EH (cell line): ENCODE results near the gene MVB12B.

Experiments used
- DNase-seq: peaks from one replicate; pipeline ENCODE4 v3.0.0-alpha.2; 2015; ENCODE audit warnings: low read depth

MVB12B gene

GRCh38 chr9:126331964-126332748, 5.5 kb downstream of the MVB12B start:
- no peak for DNase-seq

GRCh38 chr9:126334721-126335621, 8.3 kb downstream of the MVB12B start:
- peak; percentile 58 for DNase-seq

- no peak for DNase-seq
Observed at GRCh38 chr9:126335837-126336735, 9.5 kb downstream of the MVB12B start.

GRCh38 chr9:126336736-126337325, 10.2 kb downstream of the MVB12B start:
- no peak for DNase-seq

GRCh38 chr9:126337729-126338372, 11.2 kb downstream of the MVB12B start:
- no peak for DNase-seq

GRCh38 chr9:126338945-126339344, 12.3 kb downstream of the MVB12B start:
- no peak for DNase-seq

DNA sequence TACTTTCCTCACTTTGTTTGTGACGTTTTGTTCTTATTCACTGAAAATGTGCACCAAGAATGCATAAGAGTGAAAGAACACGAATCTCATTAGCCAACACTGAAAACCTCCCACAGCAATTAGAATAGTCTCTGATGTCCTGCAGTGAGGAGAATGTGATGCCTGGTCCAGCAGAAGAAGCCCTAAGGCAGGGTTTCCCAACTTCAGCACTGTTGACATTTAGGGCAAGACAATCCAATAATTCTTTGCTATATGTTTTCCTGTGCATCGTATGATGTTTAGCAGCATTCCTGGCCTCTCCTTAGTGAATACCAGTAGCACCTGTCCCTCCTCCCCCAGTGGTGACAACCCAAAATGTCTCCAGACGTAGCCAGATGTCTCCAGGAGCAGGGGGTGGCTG, 14.8 kb downstream of the MVB12B start:
- no peak for DNase-seq

DNA sequence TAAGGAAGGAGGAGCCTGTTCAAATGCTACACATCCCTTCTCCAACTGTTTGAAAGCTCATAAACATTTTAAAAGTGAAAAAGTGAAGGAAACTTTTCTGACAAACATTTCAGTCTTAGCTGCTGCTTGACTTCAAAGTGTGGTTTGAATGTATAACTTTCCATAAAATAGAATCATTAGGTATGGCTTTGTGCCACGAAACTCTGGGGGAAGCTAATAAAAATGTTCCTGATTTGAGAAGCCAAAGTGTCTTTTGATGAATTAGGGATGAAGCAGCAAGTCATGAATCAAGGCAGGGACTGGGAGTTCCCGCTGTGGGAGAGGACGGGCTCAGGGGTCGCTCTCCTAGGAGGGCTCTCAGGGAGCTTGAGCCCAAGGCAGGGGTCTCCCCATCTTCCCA, 15.3 kb downstream of the MVB12B start:
- DNase-seq, result no peak

DNA sequence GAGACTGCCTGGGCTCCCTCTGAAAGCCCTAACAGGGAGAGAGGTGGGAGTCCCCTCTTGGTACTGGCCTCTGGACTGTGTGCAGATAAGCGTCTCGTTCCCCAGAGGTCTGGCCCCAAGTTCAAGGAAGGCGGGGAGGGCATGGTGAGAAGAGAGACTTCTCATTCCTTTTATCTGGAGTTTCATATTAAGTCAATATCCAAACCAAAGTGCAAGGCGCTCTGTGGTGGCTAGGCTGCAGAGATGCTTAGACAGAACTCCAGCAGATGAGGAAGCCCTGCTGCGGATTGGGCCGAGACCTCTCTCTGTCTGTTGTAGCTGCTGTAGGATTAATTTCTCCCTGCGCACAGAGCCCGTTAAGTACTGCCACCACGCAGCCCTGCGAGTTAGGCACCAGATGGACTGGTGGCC, 16.0 kb downstream of the MVB12B start:
- DNase-seq, result no peak

GRCh38 chr9:126343271-126343700, 16.7 kb downstream of the MVB12B start:
- no peak for DNase-seq

- no peak for DNase-seq
Observed at GRCh38 chr9:126346031-126346430, 19.4 kb downstream of the MVB12B start.

DNA sequence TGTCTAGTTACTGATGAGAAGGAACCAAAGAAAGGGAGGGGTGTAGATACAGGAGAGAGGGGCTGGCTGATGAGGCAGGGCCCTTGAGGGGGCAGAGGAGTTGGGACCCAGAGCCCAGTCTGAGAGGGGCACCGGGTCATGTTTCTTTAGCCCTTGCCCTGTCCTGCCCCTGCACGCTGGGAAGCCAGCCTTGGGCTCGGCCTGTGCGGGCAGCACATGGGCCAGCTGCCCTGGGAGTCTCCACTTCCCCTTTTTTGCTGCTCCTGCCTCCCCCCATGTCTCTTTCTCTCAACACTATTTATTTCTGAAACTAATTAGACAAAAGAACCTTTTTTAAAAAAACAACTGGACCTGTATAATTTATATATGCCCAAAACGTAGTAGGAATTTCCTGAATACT, 20.5 kb downstream of the MVB12B start:
- no peak for DNase-seq

GRCh38 chr9:126347911-126348760, 21.5 kb downstream of the MVB12B start:
- no peak for DNase-seq

- no peak for DNase-seq
Observed at GRCh38 chr9:126348911-126349550, 22.4 kb downstream of the MVB12B start.

GRCh38 chr9:126354887-126355770, 28.5 kb downstream of the MVB12B start:
- no peak for DNase-seq

DNA sequence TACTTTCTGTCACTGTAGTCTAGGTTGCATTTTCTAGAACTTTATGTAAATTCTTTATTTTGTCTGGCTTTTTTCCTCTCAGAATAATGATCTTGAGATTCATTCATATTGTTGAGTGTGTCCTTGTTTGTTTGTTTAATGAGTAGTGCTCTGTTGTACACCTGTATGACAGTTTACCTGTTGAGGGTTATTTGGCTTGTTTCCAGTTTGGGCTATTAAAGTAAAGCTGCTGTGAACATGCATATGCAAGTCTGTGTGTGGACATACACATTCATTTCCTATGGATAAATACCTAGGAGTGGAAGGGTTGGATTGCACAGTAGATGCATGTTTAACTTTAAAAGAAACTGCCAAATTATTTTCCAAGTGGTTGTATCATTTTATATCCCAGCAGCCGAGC, 30.4 kb downstream of the MVB12B start:
- no peak for DNase-seq

DNA sequence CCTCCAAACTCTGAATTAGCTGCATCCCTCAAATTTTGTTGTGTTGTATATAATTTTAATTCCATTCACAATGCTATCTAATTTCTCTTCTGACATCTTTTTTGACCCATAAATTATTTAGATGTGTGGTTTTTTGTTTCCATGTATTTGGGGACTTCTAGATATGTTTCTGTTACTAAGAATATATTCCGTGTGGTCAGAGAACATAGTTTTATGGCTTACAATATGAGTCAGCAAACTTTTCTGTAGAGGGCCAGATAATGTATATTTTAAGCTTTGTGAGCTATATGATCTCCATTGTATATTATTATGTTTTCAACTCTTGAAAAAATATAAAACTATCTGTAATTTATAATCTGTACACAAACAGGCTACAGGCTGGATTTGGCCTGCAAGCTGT, 33.4 kb downstream of the MVB12B start:
- DNase-seq, result no peak

GRCh38 chr9:126361810-126362238, 35.2 kb downstream of the MVB12B start:
- no peak for DNase-seq

- no peak for DNase-seq
Observed at GRCh38 chr9:126363250-126363649, 36.6 kb downstream of the MVB12B start.
